Gastroesophageal sphincter (tissue), 4 donors: ENCODE measurements around the gene MKRN2. TPM values are rescaled to one million over a fixed set of nuclear protein-coding genes. Genes with fewer than 3 reads are reported as not detected.

Experiments
- ATAC-seq: fragments of 150-250 bp; one replicate; pipeline ENCODE4 v1.9.1; 2016; ENCODE audit warnings: mild to moderate bottlenecking, moderate library complexity
- H3K27ac ChIP-seq, 4 donors: fragments of 200-600 bp; sonication (generic) in 3 of 4; 1 replicate in 3 of 4; 2 replicates in 1 of 4; pipeline ENCODE4 v1.5.1; 2016 to 2019
- H3K27me3 ChIP-seq: fragments of 200-600 bp; sonication (generic); one replicate; pipeline ENCODE4 v1.5.1; 2019
- H3K36me3 ChIP-seq, 2 donors: fragments of 200-600 bp; sonication (generic); one replicate each; pipeline ENCODE4 v1.5.1; 2019; ENCODE audit warnings: control low read depth in 1 of 2
- H3K4me1 ChIP-seq, 3 donors: fragments of 200-600 bp; sonication (generic); 1 replicate in 2 of 3; 2 replicates in 1 of 3; pipeline ENCODE4 v1.5.1; 2016 to 2019; ENCODE audit warnings: control low read depth in 2 of 3
- H3K4me3 ChIP-seq, 2 donors: fragments of 200-600 bp; sonication (generic); one replicate each; pipeline ENCODE4 v1.5.1; 2019; ENCODE audit warnings: mild to moderate bottlenecking in 1 of 2, moderate library complexity in 1 of 2
- H3K9me3 ChIP-seq, 3 donors: fragments of 200-600 bp; sonication (generic); one replicate each; pipeline ENCODE4 v1.5.1; 2017 to 2019; ENCODE audit warnings: control low read depth in 2 of 3
- EP300 ChIP-seq: sonication (generic); formaldehyde crosslinking; IDR thresholded peaks from one replicate; pipeline ENCODE4 v1.6.1; 2017; ENCODE audit warnings: antibody characterized with exemption, mild to moderate bottlenecking
- POLR2A ChIP-seq, 2 donors: fragments of 450-650 bp; IDR thresholded peaks; one replicate each; pipeline ENCODE4 v1.6.1; 2017; ENCODE audit warnings: antibody characterized with exemption in 2 of 2, mild to moderate bottlenecking in 2 of 2, moderate library complexity in 1 of 2
- POLR2AphosphoS5 ChIP-seq: sonication (generic); formaldehyde crosslinking; IDR thresholded peaks from one replicate; pipeline ENCODE4 v1.6.1; 2017; ENCODE audit warnings: antibody characterized with exemption
- WGBS, 2 donors: methylation state at CpG; one replicate each; pipeline ENCODE4 v1.1.5; 2018; ENCODE audit warnings: low coverage in 1 of 2; 5-methylcytosine and 5-hydroxymethylcytosine counted together
- total RNA-seq, 4 donors: library from RNA; depleted of rRNA; stranded (reverse); fragments of >200 nt; gene quantifications; one replicate each; pipeline ENCODE4 v1.1.0, GENCODE V29; 2016
- TF ChIP-seq, protein P1 (sequence below), 4 experiments: fragments of 200-600 bp in 2 of 4; fragments of 450-650 bp in 2 of 4; sonication (generic) in 1 of 4; IDR thresholded peaks; one replicate each; pipeline ENCODE4 v1.5.1; 2017 to 2019; ENCODE audit warnings: antibody characterized with exemption in 4 of 4, mild to moderate bottlenecking in 2 of 4, moderate library complexity in 2 of 4

MKRN2 gene
- total RNA-seq, 4 donors from 2014 or later = 37.0 to 50.4 (median 38.3) TPM

GRCh38 chr3:12578742-12579141, 21.9 kb downstream of the MKRN2 start:
- no peak overlapping the region for H3K27ac ChIP-seq
- no peak overlapping the region for H3K4me3 ChIP-seq
- no peaks in the 10 kb centered on the region for H3K27me3 ChIP-seq
- no peaks in the 10 kb centered on the region for H3K9me3 ChIP-seq
- TF ChIP-seq POLR2AphosphoS5 (no peak), EP300 (no peak), POLR2A (IDR thresholded peaks at IDR 0.05) (no peak)
- TF ChIP-seq, protein P1, sequence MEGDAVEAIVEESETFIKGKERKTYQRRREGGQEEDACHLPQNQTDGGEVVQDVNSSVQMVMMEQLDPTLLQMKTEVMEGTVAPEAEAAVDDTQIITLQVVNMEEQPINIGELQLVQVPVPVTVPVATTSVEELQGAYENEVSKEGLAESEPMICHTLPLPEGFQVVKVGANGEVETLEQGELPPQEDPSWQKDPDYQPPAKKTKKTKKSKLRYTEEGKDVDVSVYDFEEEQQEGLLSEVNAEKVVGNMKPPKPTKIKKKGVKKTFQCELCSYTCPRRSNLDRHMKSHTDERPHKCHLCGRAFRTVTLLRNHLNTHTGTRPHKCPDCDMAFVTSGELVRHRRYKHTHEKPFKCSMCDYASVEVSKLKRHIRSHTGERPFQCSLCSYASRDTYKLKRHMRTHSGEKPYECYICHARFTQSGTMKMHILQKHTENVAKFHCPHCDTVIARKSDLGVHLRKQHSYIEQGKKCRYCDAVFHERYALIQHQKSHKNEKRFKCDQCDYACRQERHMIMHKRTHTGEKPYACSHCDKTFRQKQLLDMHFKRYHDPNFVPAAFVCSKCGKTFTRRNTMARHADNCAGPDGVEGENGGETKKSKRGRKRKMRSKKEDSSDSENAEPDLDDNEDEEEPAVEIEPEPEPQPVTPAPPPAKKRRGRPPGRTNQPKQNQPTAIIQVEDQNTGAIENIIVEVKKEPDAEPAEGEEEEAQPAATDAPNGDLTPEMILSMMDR (IDR thresholded peaks at IDR 0.05) = no peak
- peaks cover 0 to 13% (median 0%) of the 10 kb centered on the region in 3 donors for H3K4me1 ChIP-seq
- WGBS, 2 donors = 78 to 80% methylated on average over 1 to 2 of the region's 2 CpGs
- peaks cover 0 to 100% of the 10 kb centered on the region in 2 donors for H3K36me3 ChIP-seq
- no peak for ATAC-seq

- H3K36me3 ChIP-seq = peaks cover 0 to 100% of the 10 kb centered on the region in 2 donors
- no peaks in the 10 kb centered on the region for H3K9me3 ChIP-seq
- ATAC-seq = no peak
- WGBS, 2 donors = 90 to 93% methylated on average over 2 to 3 of the region's 3 CpGs
- H3K4me3 ChIP-seq = no peak overlapping the region
- no peak for TF ChIP-seq POLR2A (IDR thresholded peaks at IDR 0.05)
- TF ChIP-seq EP300 = no peak
- TF ChIP-seq POLR2AphosphoS5 = no peak
- TF ChIP-seq, protein P1 (IDR thresholded peaks at IDR 0.05) = no peak
- peak overlapping the region in 2 of 4 donors; percentile 0 to 27 for H3K27ac ChIP-seq
- H3K27me3 ChIP-seq = no peaks in the 10 kb centered on the region
- H3K4me1 ChIP-seq = peaks cover 0 to 10% (median 0%) of the 10 kb centered on the region in 3 donors
Measured at GRCh38 chr3:12579456-12579855, 22.6 kb downstream of the MKRN2 start.

GRCh38 chr3:12579905-12580304, 23.0 kb downstream of the MKRN2 start:
- no peaks in the 10 kb centered on the region for H3K27me3 ChIP-seq
- WGBS, 2 donors = 41 to 57% methylated on average over 3 of the region's 3 CpGs
- peak overlapping the region in 3 of 4 donors; percentile 0 to 27 (median 16) for H3K27ac ChIP-seq
- TF ChIP-seq EP300 = no peak
- TF ChIP-seq POLR2AphosphoS5 = no peak
- TF ChIP-seq, protein P1 (IDR thresholded peaks at IDR 0.05) = no peak
- no peak for TF ChIP-seq POLR2A (IDR thresholded peaks at IDR 0.05)
- ATAC-seq = no peak
- peaks cover 0 to 100% of the 10 kb centered on the region in 2 donors for H3K36me3 ChIP-seq
- H3K4me1 ChIP-seq = peaks cover 0 to 8% (median 0%) of the 10 kb centered on the region in 3 donors
- H3K9me3 ChIP-seq = no peaks in the 10 kb centered on the region
- H3K4me3 ChIP-seq = no peak overlapping the region

GRCh38 chr3:12582730-12583129, 25.8 kb downstream of the MKRN2 start:
- ATAC-seq = no peak
- TF ChIP-seq POLR2AphosphoS5 (no peak), EP300 (no peak), POLR2A (IDR thresholded peaks at IDR 0.05) (no peak)
- TF ChIP-seq, protein P1 (IDR thresholded peaks at IDR 0.05) = no peak
- Histone ChIP-seq H3K27ac (no peak overlapping the region), H3K27me3 (no peaks in the 10 kb centered on the region), H3K4me3 (no peak overlapping the region), H3K9me3 (no peaks in the 10 kb centered on the region), H3K36me3 (peaks cover 0 to 100% of the 10 kb centered on the region in 2 donors), H3K4me1 (peaks cover 0 to 8% (median 0%) of the 10 kb centered on the region in 3 donors)
- WGBS, 2 donors = 62 to 68% methylated on average over 2 to 3 of the region's 4 CpGs

GRCh38 chr3:12583280-12583679, 26.4 kb downstream of the MKRN2 start:
- Histone ChIP-seq H3K4me3 (no peak overlapping the region), H3K4me1 (peaks cover 0 to 8% (median 0%) of the 10 kb centered on the region in 3 donors), H3K27ac (no peak overlapping the region), H3K27me3 (no peaks in the 10 kb centered on the region), H3K9me3 (no peaks in the 10 kb centered on the region), H3K36me3 (peaks cover 0 to 100% of the 10 kb centered on the region in 2 donors)
- ATAC-seq = no peak
- TF ChIP-seq, protein P1 (IDR thresholded peaks at IDR 0.05) = no peak
- no peak for TF ChIP-seq POLR2AphosphoS5
- TF ChIP-seq POLR2A (IDR thresholded peaks at IDR 0.05) = no peak
- TF ChIP-seq EP300 = no peak
